ENCODE measurements around the gene WDR82. TPM values are rescaled to one million over a fixed set of nuclear protein-coding genes. Genes with fewer than 3 reads are reported as not detected.

The WDR82 gene
- total RNA-seq, 4 donors from 2014 or later = 29.7 to 44.0 (median 38.3) TPM

- TF ChIP-seq POLR2A (IDR thresholded peaks at IDR 0.05) (no peak), CTCF (IDR thresholded peaks at IDR 0.05) (no peak)
- DNase-seq = no peak
- Histone ChIP-seq H3K9me3 (no peaks in the 10 kb centered on the region), H3K27me3 (no peaks in the 10 kb centered on the region), H3K36me3 (no peaks in the 10 kb centered on the region), H3K4me1 (no peaks in the 10 kb centered on the region), H3K27ac (no peak overlapping the region), H3K4me3 (no peak overlapping the region)
These were observed 45.3 kb upstream of the WDR82 start for GRCh38 chr3:52323526-52324295.

- DNase-seq = no peak
- no peak for TF ChIP-seq CTCF (IDR thresholded peaks at IDR 0.05)
- no peak for TF ChIP-seq POLR2A (IDR thresholded peaks at IDR 0.05)
- Histone ChIP-seq H3K4me1 (peaks cover 0 to 7% (median 3%) of the 10 kb centered on the region in 4 donors), H3K27ac (no peak overlapping the region), H3K27me3 (no peaks in the 10 kb centered on the region), H3K4me3 (no peak overlapping the region), H3K9me3 (no peaks in the 10 kb centered on the region), H3K36me3 (no peaks in the 10 kb centered on the region)
These were observed 44.0 kb upstream of the WDR82 start for GRCh38 chr3:52322466-52322865.

GRCh38 chr3:52321481-52321880 is 43.0 kb upstream of the WDR82 start:
- DNase-seq = no peak
- Histone ChIP-seq H3K36me3 (no peaks in the 10 kb centered on the region), H3K27me3 (no peaks in the 10 kb centered on the region), H3K9me3 (no peaks in the 10 kb centered on the region), H3K4me3 (no peak overlapping the region), H3K27ac (no peak overlapping the region), H3K4me1 (peaks cover 0 to 12% (median 5%) of the 10 kb centered on the region in 4 donors)
- no peak for TF ChIP-seq POLR2A (IDR thresholded peaks at IDR 0.05)
- no peak for TF ChIP-seq CTCF (IDR thresholded peaks at IDR 0.05)

- H3K36me3 ChIP-seq = no peaks in the 10 kb centered on the region
- TF ChIP-seq POLR2A (IDR thresholded peaks at IDR 0.05) = no peak
- no peak for TF ChIP-seq CTCF (IDR thresholded peaks at IDR 0.05)
- H3K27ac ChIP-seq = no peak overlapping the region
- H3K9me3 ChIP-seq = no peaks in the 10 kb centered on the region
- no peaks in the 10 kb centered on the region for H3K27me3 ChIP-seq
- H3K4me3 ChIP-seq = no peak overlapping the region
- peaks cover 0 to 12% (median 5%) of the 10 kb centered on the region in 4 donors for H3K4me1 ChIP-seq
- DNase-seq = no peak
These were observed 41.6 kb upstream of the WDR82 start for GRCh38 chr3:52319921-52320595.

GRCh38 chr3:52318186-52318816 is 39.9 kb upstream of the WDR82 start:
- Histone ChIP-seq H3K4me3 (no peak overlapping the region), H3K27ac (no peak overlapping the region), H3K9me3 (no peaks in the 10 kb centered on the region), H3K36me3 (no peaks in the 10 kb centered on the region), H3K4me1 (peaks cover 0 to 24% (median 11%) of the 10 kb centered on the region in 4 donors), H3K27me3 (no peaks in the 10 kb centered on the region)
- DNase-seq = no peak
- TF ChIP-seq POLR2A (IDR thresholded peaks at IDR 0.05) = no peak
- TF ChIP-seq CTCF (IDR thresholded peaks at IDR 0.05) = no peak

Data from Peyer's patch (tissue), 4 donors.